UCSD-AML1 (cell line): ENCODE data around the gene DISP1.
"Not testable (repeated sequence)": the region's sequence is repeated elsewhere in the genome, so short reads cannot be mapped to it uniquely, and the experiment has no call there.

Experiments used
- DNase-seq: peaks from one replicate; lab custom pipeline; 2025; ENCODE audit not compliant: unreplicated experiment; lab: John Stamatoyannopoulos, UW

DISP1 gene

GRCh38 chr1:222794656-222795474, 20.0 kb upstream of the DISP1 start:
- no peak for DNase-seq

- no peak for DNase-seq
Measured at GRCh38 chr1:222798116-222798515, 16.7 kb upstream of the DISP1 start.

GRCh38 chr1:222798975-222799374, 15.9 kb upstream of the DISP1 start:
- no peak for DNase-seq

GRCh38 chr1:222801067-222801466, 13.8 kb upstream of the DISP1 start:
- no peak for DNase-seq

GRCh38 chr1:222811671-222812070, 3.2 kb upstream of the DISP1 start:
- no peak for DNase-seq

GRCh38 chr1:222813866-222814535, 838 bp upstream of the DISP1 start:
- no peak for DNase-seq

- DNase-seq: no peak
Measured at GRCh38 chr1:222815440-222815765, 564 bp downstream of the DISP1 start.

- DNase-seq: no peak
Measured at GRCh38 chr1:222817529-222817928, 2.7 kb downstream of the DISP1 start.

GRCh38 chr1:222818171-222818570, 3.3 kb downstream of the DISP1 start:
- no peak for DNase-seq

GRCh38 chr1:222820171-222820712, 5.4 kb downstream of the DISP1 start:
- DNase-seq: no peak

GRCh38 chr1:222821239-222821638, 6.4 kb downstream of the DISP1 start:
- no peak for DNase-seq

- no peak for DNase-seq
Measured at GRCh38 chr1:222823695-222824094, 8.9 kb downstream of the DISP1 start.

GRCh38 chr1:222824641-222825040, 9.8 kb downstream of the DISP1 start:
- no peak for DNase-seq

- no peak for DNase-seq
Measured at GRCh38 chr1:222828939-222829338, 14.1 kb downstream of the DISP1 start.

GRCh38 chr1:222829868-222830267, 15.0 kb downstream of the DISP1 start:
- DNase-seq: no peak

- DNase-seq: no peak
Measured at GRCh38 chr1:222833356-222833876, 18.6 kb downstream of the DISP1 start.

- DNase-seq: no peak
Measured at GRCh38 chr1:222843469-222844410, 28.9 kb downstream of the DISP1 start.

GRCh38 chr1:222844411-222844779, 29.6 kb downstream of the DISP1 start:
- DNase-seq: no peak

- DNase-seq: no peak
Measured at GRCh38 chr1:222845763-222846162, 30.9 kb downstream of the DISP1 start.

- DNase-seq: not testable (repeated sequence)
Measured at GRCh38 chr1:222850550-222850949, 35.7 kb downstream of the DISP1 start.

- no peak for DNase-seq
Measured at GRCh38 chr1:222852326-222852725, 37.5 kb downstream of the DISP1 start.
